GM12873 (cell line): ENCODE results near the gene APOE.

ENCODE experiments used
- TF ChIP-seq, protein P1 (sequence below): IDR thresholded peaks from 2 replicates; pipeline ENCODE4 v1.5.1; 2012; ENCODE audit warnings: low read depth, mild to moderate bottlenecking, moderate library complexity, low read length, control low read depth; ENCODE audit not compliant: insufficient read depth; ENCODE audit errors: missing control alignments

APOE gene

DNA sequence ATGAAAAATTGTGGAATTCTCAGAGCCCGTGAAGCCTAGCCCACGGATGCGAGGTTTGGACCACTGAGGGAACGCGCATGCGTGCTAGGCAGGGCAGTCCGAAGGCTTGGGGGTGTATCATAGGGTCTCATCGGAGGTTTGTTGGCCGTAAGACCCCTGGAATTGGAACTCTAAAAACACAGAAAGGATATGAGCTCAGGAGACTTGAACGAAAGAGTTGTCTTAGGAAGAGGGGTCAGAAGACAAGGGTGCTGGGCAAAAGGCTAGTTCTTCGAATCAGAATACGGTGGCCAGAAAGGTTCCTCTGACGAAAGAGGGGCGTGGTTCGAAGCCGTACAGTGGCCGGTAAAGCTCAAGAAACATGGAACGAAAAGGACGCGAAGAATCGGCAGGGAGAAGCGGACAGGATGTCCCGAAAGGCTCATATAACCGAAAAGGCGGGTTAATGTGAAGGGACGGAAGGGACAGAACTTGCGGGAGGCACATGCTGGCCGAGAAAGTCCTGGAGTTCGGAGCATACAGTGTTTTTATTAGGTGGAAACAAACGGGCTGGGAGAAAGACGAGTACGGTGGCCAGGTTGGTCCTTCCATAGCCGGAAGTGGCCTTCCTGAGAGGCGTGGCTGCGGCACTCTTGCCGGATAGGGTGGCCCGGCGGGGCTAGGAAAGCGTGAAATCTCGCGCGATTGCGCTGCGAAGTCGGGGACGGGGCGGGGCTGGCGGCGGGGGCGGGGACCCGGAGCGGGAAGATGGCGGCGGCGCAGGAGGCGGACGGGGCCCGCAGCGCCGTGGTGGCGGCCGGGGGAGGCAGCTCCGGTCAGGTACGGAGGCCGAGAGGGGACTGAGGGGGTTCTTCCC lies 49.3 kb downstream of the APOE start, which contains the start of gene CLPTM1:
CLPTM1 (plus strand) TSS at position 732 of the 856 bp plus-strand sequence; CDS start at position 748, 16 bp downstream.
- TF ChIP-seq, protein P1, sequence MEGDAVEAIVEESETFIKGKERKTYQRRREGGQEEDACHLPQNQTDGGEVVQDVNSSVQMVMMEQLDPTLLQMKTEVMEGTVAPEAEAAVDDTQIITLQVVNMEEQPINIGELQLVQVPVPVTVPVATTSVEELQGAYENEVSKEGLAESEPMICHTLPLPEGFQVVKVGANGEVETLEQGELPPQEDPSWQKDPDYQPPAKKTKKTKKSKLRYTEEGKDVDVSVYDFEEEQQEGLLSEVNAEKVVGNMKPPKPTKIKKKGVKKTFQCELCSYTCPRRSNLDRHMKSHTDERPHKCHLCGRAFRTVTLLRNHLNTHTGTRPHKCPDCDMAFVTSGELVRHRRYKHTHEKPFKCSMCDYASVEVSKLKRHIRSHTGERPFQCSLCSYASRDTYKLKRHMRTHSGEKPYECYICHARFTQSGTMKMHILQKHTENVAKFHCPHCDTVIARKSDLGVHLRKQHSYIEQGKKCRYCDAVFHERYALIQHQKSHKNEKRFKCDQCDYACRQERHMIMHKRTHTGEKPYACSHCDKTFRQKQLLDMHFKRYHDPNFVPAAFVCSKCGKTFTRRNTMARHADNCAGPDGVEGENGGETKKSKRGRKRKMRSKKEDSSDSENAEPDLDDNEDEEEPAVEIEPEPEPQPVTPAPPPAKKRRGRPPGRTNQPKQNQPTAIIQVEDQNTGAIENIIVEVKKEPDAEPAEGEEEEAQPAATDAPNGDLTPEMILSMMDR = no peak

DNA sequence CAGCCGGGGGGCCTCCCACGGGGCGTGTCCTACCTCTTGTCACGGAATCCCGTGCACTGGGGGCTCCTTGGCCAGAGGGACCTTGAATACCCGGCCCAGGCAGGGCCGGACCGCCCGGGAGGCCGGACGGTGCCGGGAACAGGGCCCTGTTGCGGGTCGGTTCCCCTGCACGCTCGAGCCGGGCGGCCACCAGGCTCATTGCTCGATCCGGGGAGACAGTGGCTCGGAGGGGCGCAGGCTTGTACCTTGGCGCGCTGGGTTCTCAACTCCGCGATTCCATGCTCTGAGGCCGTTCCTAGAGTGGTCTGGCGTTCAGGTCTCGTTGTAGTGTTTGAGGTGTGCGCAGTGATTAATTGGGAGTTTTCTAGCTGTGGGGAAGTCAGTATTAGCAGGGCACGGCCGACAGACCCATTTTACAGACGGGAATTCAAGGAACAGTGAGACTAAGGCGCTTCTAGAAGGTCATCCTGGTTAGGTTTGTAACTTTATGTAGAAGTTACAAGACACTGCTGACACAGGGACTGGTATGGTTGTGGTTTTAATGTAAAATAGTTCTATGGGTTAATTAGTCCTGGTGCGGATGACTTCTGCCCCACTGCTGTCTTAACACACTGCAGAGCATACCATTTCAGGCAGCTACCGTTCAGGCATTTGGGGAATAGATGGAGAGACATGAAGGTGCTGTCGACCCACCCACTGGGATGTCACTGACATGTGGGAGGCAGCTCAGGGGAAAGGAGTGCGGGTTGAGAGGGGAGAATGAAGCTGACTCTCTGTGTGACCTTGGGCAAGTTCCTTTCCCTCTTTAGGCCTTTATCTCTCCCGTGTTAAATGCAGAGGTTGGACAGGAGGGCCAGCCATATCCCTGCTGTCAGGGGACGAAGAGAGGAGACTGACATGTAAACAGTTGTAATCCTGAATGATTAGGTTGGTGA lies 50.2 kb downstream of the APOE start:
- TF ChIP-seq, protein P1 = no peak

DNA sequence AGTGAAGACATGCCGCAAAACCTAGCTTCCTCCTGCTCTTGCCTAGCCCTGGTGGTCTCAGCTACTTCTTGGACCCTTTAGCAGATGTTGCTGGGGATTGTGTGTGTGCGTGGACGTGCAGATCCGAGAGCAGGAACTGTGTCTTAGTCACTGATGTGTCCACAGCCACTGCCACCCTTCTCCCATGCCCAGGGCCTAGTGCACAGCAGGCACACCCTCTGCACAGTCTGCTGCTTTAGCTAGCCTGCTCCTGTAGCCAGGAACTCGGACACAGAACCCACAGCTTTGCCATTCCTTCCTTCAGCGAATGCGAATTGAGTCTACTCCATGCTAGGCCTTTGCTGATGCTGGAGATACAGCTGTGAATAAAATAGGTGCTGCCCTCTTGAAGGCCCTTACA lies 51.9 kb downstream of the APOE start:
- TF ChIP-seq, protein P1 = no peak

DNA sequence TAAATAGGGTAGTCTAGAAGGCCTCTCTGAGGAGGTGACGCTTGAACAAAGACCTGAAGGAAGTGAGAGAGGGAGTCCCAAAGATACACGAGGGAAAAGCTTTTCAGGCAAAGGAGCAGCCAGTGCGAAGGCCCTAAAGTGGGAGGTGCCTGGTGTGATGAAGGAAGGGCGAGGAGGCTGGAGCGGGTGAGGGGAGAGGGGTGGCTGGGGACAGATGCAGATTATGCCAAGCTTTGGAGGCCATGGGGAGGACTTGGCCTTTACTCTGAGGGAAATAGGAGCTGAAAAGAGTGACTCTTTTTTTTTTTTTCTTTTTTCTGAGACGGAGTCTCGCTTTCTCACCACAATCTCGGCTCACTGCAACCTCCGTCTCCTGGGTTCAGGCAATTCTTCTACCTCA lies 52.5 kb downstream of the APOE start:
- TF ChIP-seq, protein P1 = no peak
